Kidney epithelial cell (primary cell): ENCODE results near the gene ABCC10. TPM values are rescaled to one million over a fixed set of nuclear protein-coding genes. Genes with fewer than 3 reads are reported as not detected.
A peak's percentile ranks its signal among the peaks of the same experiment; 100 is the strongest.
"Not testable (repeated sequence)": the region's sequence is repeated elsewhere in the genome, so short reads cannot be mapped to it uniquely, and the experiment has no call there.

Source experiments
- DNase-seq: peaks from one replicate; pipeline ENCODE4 v3.0.0-alpha.2; 2010; ENCODE audit warnings: low read depth
- H3K27me3 ChIP-seq: 2 replicates; pipeline ENCODE4 v1.6.0; 2011; ENCODE audit warnings: low read length; ENCODE audit not compliant: control insufficient read depth, insufficient read depth
- H3K36me3 ChIP-seq: 2 replicates; pipeline ENCODE4 v1.5.1; 2011; ENCODE audit warnings: low read length; ENCODE audit not compliant: control insufficient read depth, insufficient read depth
- H3K4me3 ChIP-seq: 2 replicates; pipeline ENCODE4 v1.5.1; 2011; ENCODE audit warnings: low read depth, mild to moderate bottlenecking, control low read depth, low read length
- CTCF ChIP-seq: IDR thresholded peaks from 2 replicates; pipeline ENCODE4 v1.5.1; 2011; ENCODE audit warnings: mild to moderate bottlenecking, moderate library complexity, low read length, control low read depth, inconsistent platforms; ENCODE audit not compliant: insufficient read depth, poor library complexity, severe bottlenecking
- total RNA-seq: library from RNA; depleted of rRNA; stranded (reverse); fragments of >200 nt; gene quantifications from 2 replicates; pipeline ENCODE4 v1.2.3, GENCODE V29; 2015

Gene ABCC10
- total RNA-seq, 1 donor from 2014 or later, result 24.9 TPM

- H3K27me3 ChIP-seq, result peaks cover 2% of the 10 kb centered on the region
- no peak for TF ChIP-seq CTCF
- no peaks in the 10 kb centered on the region for H3K36me3 ChIP-seq
- no peak overlapping the region for H3K4me3 ChIP-seq
- DNase-seq, result no peak
These were observed 7.2 kb upstream of the ABCC10 start for GRCh38 chr6:43420012-43420709.

GRCh38 chr6:43421831-43422230, 5.5 kb upstream of the ABCC10 start:
- no peak for TF ChIP-seq CTCF
- peaks cover 2% of the 10 kb centered on the region for H3K27me3 ChIP-seq
- H3K4me3 ChIP-seq, result no peak overlapping the region
- DNase-seq, result no peak
- H3K36me3 ChIP-seq, result no peaks in the 10 kb centered on the region

GRCh38 chr6:43425083-43425482, 2.3 kb upstream of the ABCC10 start:
- not testable (repeated sequence) for DNase-seq, H3K36me3 ChIP-seq

GRCh38 chr6:43426928-43427405, 374 bp upstream of the ABCC10 start:
- Histone ChIP-seq H3K4me3 (peak overlapping the region; percentile 85), H3K36me3 (no peaks in the 10 kb centered on the region), H3K27me3 (no peaks in the 10 kb centered on the region)
- DNase-seq, result no peak
- TF ChIP-seq CTCF, result no peak

More at GRCh38 chr6:43425083-43425482, 2.3 kb upstream of the ABCC10 start:
- H3K27me3 ChIP-seq, H3K4me3 ChIP-seq: not testable (repeated sequence)

- no peak for DNase-seq
- peak overlapping the region; percentile 85 for H3K4me3 ChIP-seq
- H3K27me3 ChIP-seq, result no peaks in the 10 kb centered on the region
- no peaks in the 10 kb centered on the region for H3K36me3 ChIP-seq
- TF ChIP-seq CTCF, result no peak
These were observed 800 bp downstream of the ABCC10 start for GRCh38 chr6:43428112-43428570.

- TF ChIP-seq CTCF, result no peak
- no peak for DNase-seq
- Histone ChIP-seq H3K27me3 (no peaks in the 10 kb centered on the region), H3K4me3 (peak overlapping the region; percentile 85), H3K36me3 (no peaks in the 10 kb centered on the region)
These were observed 1.5 kb downstream of the ABCC10 start for GRCh38 chr6:43428874-43429273.
